Ishikawa (cell line): ENCODE data around the gene ZNF181.

Source experiments
- CEBPB ChIP-seq: IDR thresholded peaks from 2 replicates; pipeline ENCODE4 v1.6.1; 2012
- CREB1 ChIP-seq: IDR thresholded peaks from 2 replicates; pipeline ENCODE4 v1.6.1; 2012; ENCODE audit warnings: low read depth
- EGR1 ChIP-seq: IDR thresholded peaks from 2 replicates; pipeline ENCODE4 v1.6.1; 2012
- EP300 ChIP-seq: IDR thresholded peaks from 2 replicates; pipeline ENCODE4 v1.6.1; 2012; ENCODE audit warnings: borderline replicate concordance
- FOXM1 ChIP-seq: IDR thresholded peaks from 2 replicates; pipeline ENCODE4 v1.6.1; 2012; ENCODE audit warnings: low read depth, borderline replicate concordance
- MAX ChIP-seq: IDR thresholded peaks from 2 replicates; pipeline ENCODE4 v1.6.1; 2012
- NFIC ChIP-seq: IDR thresholded peaks from 2 replicates; pipeline ENCODE4 v1.6.1; 2012
- RAD21 ChIP-seq: IDR thresholded peaks from 2 replicates; pipeline ENCODE4 v1.6.1; 2012; ENCODE audit warnings: low read depth
- REST ChIP-seq: IDR thresholded peaks from 2 replicates; pipeline ENCODE4 v1.6.1; 2012; ENCODE audit warnings: low read depth, mild to moderate bottlenecking
- TAF1 ChIP-seq: IDR thresholded peaks from 2 replicates; pipeline ENCODE4 v1.6.1; 2012; ENCODE audit warnings: low read depth, mild to moderate bottlenecking
- TCF12 ChIP-seq: IDR thresholded peaks from 2 replicates; pipeline ENCODE4 v1.6.1; 2012; ENCODE audit warnings: low read depth
- TEAD4 ChIP-seq: IDR thresholded peaks from 2 replicates; pipeline ENCODE4 v1.6.1; 2012
- USF1 ChIP-seq: IDR thresholded peaks from 2 replicates; pipeline ENCODE4 v1.6.1; 2012
- YY1 ChIP-seq: IDR thresholded peaks from 2 replicates; pipeline ENCODE4 v1.6.1; 2012; ENCODE audit warnings: low read depth
- ZBTB7A ChIP-seq: IDR thresholded peaks from 2 replicates; pipeline ENCODE4 v1.6.1; 2012; ENCODE audit warnings: low read depth

Gene ZNF181

GRCh38 chr19:34767951-34768350, 33.9 kb downstream of the ZNF181 start:
- TF ChIP-seq REST (no peak), EP300 (no peak), TCF12 (no peak), FOXM1 (no peak), RAD21 (no peak), EGR1 (no peak), MAX (no peak), ZBTB7A (no peak), CREB1 (no peak)

- TF ChIP-seq REST, result no peak
- no peak for TF ChIP-seq EP300
- TF ChIP-seq YY1, result no peak
- peak; percentile 91 for TF ChIP-seq MAX
- TF ChIP-seq TCF12, result no peak
- TF ChIP-seq CEBPB, result no peak
- TF ChIP-seq FOXM1, result no peak
- TF ChIP-seq TAF1, result peak; percentile 59; the same call in 1 of the 2 replicates
- no peak for TF ChIP-seq ZBTB7A
- TF ChIP-seq RAD21, result no peak
- no peak for TF ChIP-seq NFIC
- TF ChIP-seq EGR1, result 0 out of 2 replicates have a peak, but pooled peaks have one; percentile 1
- TF ChIP-seq CREB1, result no peak
- TF ChIP-seq USF1, result no peak
- no peak for TF ChIP-seq TEAD4
Measured at GRCh38 chr19:34772697-34773554, 38.9 kb downstream of the ZNF181 start, which contains the start of gene ZNF599. Gene ZNF599 (minus strand): TSS chr19:34773215. CDS start chr19:34772841, 374 bp downstream.

GRCh38 chr19:34773555-34773864, 39.5 kb downstream of the ZNF181 start:
- TF ChIP-seq REST, result no peak
- no peak for TF ChIP-seq CEBPB
- TF ChIP-seq YY1, result no peak
- no peak for TF ChIP-seq NFIC
- no peak for TF ChIP-seq MAX
- no peak for TF ChIP-seq ZBTB7A
- TF ChIP-seq EP300, result no peak
- no peak for TF ChIP-seq TAF1
- no peak for TF ChIP-seq TCF12
- no peak for TF ChIP-seq EGR1
- no peak for TF ChIP-seq RAD21
- no peak for TF ChIP-seq CREB1
- TF ChIP-seq USF1, result no peak
- TF ChIP-seq TEAD4, result no peak

- TF ChIP-seq RAD21 (no peak), EGR1 (no peak), TAF1 (no peak), FOXM1 (no peak), EP300 (no peak)
Measured at GRCh38 chr19:34774857-34775256, 40.8 kb downstream of the ZNF181 start.
